ENCODE data around the gene PGAP2. TPM values are rescaled to one million over a fixed set of nuclear protein-coding genes. Genes with fewer than 3 reads are reported as not detected.

The PGAP2 gene
- total and polyA plus RNA-seq, 10 of the 15 experiments (the other 5 are each of a cell fraction or from before 2014, with no cell fraction given): 12.3 to 37.4 (median 31.9) TPM

- Histone ChIP-seq H3K27ac (ENCODE audit: control insufficient read depth, insufficient read depth) (no peak overlapping the region), H2AFZ (ENCODE audit: control insufficient read depth, low read depth, low read length) (no peak overlapping the region), H3K9ac (ENCODE audit: control insufficient read depth, insufficient read depth, low read length) (no peak overlapping the region), H3K36me3 (ENCODE audit: control insufficient read depth in 2 of 2, insufficient read depth in 2 of 2, low read length in 1 of 2) (no peaks in the 10 kb centered on the region), H3K9me3 (replicated peaks; ENCODE audit: control insufficient read depth, insufficient read depth, low read length) (no peaks in the 10 kb centered on the region), H3K4me3 (no peak overlapping the region), H3K79me2 (ENCODE audit: control insufficient read depth, insufficient read depth, low read length) (no peaks in the 10 kb centered on the region), H4K20me1 (ENCODE audit: control insufficient read depth, insufficient read depth) (no peaks in the 10 kb centered on the region), H3K4me1 (ENCODE audit: control insufficient read depth, insufficient read depth, low read length) (no peaks in the 10 kb centered on the region), H3K27me3 (replicated peaks in 1 of 2; ENCODE audit: control insufficient read depth in 2 of 2, insufficient read depth in 2 of 2, low read length in 1 of 2) (no peaks in the 10 kb centered on the region), H3K4me2 (ENCODE audit: control insufficient read depth, insufficient read depth) (no peak overlapping the region)
- TF ChIP-seq TARDBP (IDR thresholded peaks at IDR 0.05; ENCODE audit: borderline replicate concordance) (no peak), SREBF1 (IDR thresholded peaks at IDR 0.05; ENCODE audit: low read length) (no peak), HDAC6 (IDR thresholded peaks at IDR 0.05; ENCODE audit: unreplicated experiment) (no peak), PBX3 (IDR thresholded peaks at IDR 0.05; ENCODE audit: insufficient replicate concordance, low read depth, low read length) (no peak), SMAD1 (IDR thresholded peaks at IDR 0.05; ENCODE audit: low read depth, partially characterized antibody) (no peak), SP1 (IDR thresholded peaks at IDR 0.05; ENCODE audit: low read depth, low read length) (no peak), ZNF687 (IDR thresholded peaks at IDR 0.05) (no peak), POLR2AphosphoS2 (IDR thresholded peaks at IDR 0.05; ENCODE audit: low read depth, low read length) (no peak), MTA2 (IDR thresholded peaks at IDR 0.05; ENCODE audit: low read depth) (no peak), EZH2 (IDR thresholded peaks at IDR 0.05; ENCODE audit: borderline replicate concordance, control insufficient read depth, low read depth, low read length) (no peak), POLR2A (IDR thresholded peaks at IDR 0.05; ENCODE audit: low read depth, low read length) (no peak), MYB (IDR thresholded peaks at IDR 0.05; ENCODE audit: borderline replicate concordance, low read depth, low read length) (no peak)
- TF ChIP-seq, protein P1, sequence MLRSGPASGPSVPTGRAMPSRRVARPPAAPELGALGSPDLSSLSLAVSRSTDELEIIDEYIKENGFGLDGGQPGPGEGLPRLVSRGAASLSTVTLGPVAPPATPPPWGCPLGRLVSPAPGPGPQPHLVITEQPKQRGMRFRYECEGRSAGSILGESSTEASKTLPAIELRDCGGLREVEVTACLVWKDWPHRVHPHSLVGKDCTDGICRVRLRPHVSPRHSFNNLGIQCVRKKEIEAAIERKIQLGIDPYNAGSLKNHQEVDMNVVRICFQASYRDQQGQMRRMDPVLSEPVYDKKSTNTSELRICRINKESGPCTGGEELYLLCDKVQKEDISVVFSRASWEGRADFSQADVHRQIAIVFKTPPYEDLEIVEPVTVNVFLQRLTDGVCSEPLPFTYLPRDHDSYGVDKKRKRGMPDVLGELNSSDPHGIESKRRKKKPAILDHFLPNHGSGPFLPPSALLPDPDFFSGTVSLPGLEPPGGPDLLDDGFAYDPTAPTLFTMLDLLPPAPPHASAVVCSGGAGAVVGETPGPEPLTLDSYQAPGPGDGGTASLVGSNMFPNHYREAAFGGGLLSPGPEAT (IDR thresholded peaks at IDR 0.05; ENCODE audit: low read depth): no peak
- TF ChIP-seq, protein P2, sequence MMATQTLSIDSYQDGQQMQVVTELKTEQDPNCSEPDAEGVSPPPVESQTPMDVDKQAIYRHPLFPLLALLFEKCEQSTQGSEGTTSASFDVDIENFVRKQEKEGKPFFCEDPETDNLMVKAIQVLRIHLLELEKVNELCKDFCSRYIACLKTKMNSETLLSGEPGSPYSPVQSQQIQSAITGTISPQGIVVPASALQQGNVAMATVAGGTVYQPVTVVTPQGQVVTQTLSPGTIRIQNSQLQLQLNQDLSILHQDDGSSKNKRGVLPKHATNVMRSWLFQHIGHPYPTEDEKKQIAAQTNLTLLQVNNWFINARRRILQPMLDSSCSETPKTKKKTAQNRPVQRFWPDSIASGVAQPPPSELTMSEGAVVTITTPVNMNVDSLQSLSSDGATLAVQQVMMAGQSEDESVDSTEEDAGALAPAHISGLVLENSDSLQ (IDR thresholded peaks at IDR 0.05): no peak
- TF ChIP-seq, protein P3, sequence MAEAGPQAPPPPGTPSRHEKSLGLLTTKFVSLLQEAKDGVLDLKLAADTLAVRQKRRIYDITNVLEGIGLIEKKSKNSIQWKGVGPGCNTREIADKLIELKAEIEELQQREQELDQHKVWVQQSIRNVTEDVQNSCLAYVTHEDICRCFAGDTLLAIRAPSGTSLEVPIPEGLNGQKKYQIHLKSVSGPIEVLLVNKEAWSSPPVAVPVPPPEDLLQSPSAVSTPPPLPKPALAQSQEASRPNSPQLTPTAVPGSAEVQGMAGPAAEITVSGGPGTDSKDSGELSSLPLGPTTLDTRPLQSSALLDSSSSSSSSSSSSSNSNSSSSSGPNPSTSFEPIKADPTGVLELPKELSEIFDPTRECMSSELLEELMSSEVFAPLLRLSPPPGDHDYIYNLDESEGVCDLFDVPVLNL (IDR thresholded peaks at IDR 0.05; ENCODE audit: low read depth, low read length): no peak
- ChIA-PET SMC1A (ENCODE audit: uncharacterized antibody, unreplicated experiment) (interaction anchor here (0.8 kb wide), 1 partner anchor 10 kb away, joined by 4 read pairs; no protein-coding TSS in a partner anchor), POLR2A (no interaction called here), CTCF (interaction anchor here (0.7 to 0.9 kb wide), 2 partner anchors 20 to 147 kb away, joined by 3 to 4 read pairs; no protein-coding TSS in a partner anchor), RAD21 (ENCODE audit: unreplicated experiment) (no interaction called here)
- 87% methylated on average over 11 of the region's 11 CpGs for WGBS (ENCODE audit: insufficient coverage, insufficient replicate concordance, low lambda C conversion rate, missing lambda C conversion rate)
- DNase-seq (ENCODE audit: low read depth, low spot score): no peak
- intact Hi-C loops (cut with micrococcal nuclease; ENCODE audit: unreplicated experiment) (no loop called here), in situ Hi-C loops (cut with MboI) (no loop called here)
- no TSS peak for BruUV-seq (replicated peaks)
- ATAC-seq: no peak
- no peak for FAIRE-seq
These were observed 4.4 kb upstream of the PGAP2 start for GRCh38 chr11:3803726-3804495.

Data from GM12878 (cell line).